Activated CD8-positive, alpha-beta T cell treated with anti-CD3 and anti-CD28 coated beads, Interleukin-2, amount 10 ng/mL, durations not matched to agents 7 days and 5 days (primary cell): Measurements from ENCODE around the gene UMOD. TPM values are rescaled to one million over a fixed set of nuclear protein-coding genes. Genes with fewer than 3 reads are reported as not detected.
"Not testable (repeated sequence)": the region's sequence is repeated elsewhere in the genome, so short reads cannot be mapped to it uniquely, and the experiment has no call there.

Experiments used
- ATAC-seq: fragments of 150-1000 bp; cut with Tn5 transposase; one replicate; pipeline ENCODE4 v1.10.0; 2021; ENCODE audit warnings: moderate library complexity
- CTCF ChIA-PET: fragments of 350-600 bp; sonication (Branson Sonifier 250); formaldehyde crosslinking; loops from one replicate; lab custom pipeline; 2021; ENCODE audit warnings: antibody characterized with exemption; lab: Charles Lee
- POLR2A ChIA-PET: fragments of 350-600 bp; sonication (Branson Sonifier 250); formaldehyde crosslinking; loops from one replicate; lab custom pipeline; 2021; ENCODE audit warnings: antibody characterized with exemption; lab: Charles Lee
- DNase-seq: peaks from one replicate; pipeline ENCODE4 v3.0.0-alpha.2; 2020
- H3K27ac Mint-ChIP-seq: one replicate; pipeline ENCODE4 v1.8.0; 2021; ENCODE audit warnings: mild to moderate bottlenecking, mixed read lengths
- H3K27me3 Mint-ChIP-seq: one replicate; pipeline ENCODE4 v1.8.0; 2021; ENCODE audit warnings: low read depth, mixed read lengths
- H3K36me3 Mint-ChIP-seq: one replicate; pipeline ENCODE4 v1.8.0; 2021; ENCODE audit warnings: low read depth, mixed read lengths
- H3K4me1 Mint-ChIP-seq: one replicate; pipeline ENCODE4 v1.8.0; 2021; ENCODE audit warnings: low read depth, mixed read lengths
- H3K4me3 Mint-ChIP-seq: one replicate; pipeline ENCODE4 v1.8.0; 2021; ENCODE audit warnings: mild to moderate bottlenecking, mixed read lengths
- H3K9me3 Mint-ChIP-seq: one replicate; pipeline ENCODE4 v1.8.0; 2022; ENCODE audit warnings: mixed read lengths; ENCODE audit not compliant: insufficient read depth
- total RNA-seq, 2 experiments: library from RNA; stranded (reverse); gene quantifications; one replicate each; pipeline ENCODE4 v1.2.3, GENCODE V29; 2021

Gene UMOD
- total RNA-seq, 2 experiments from 2014 or later, result not detected

- CTCF ChIA-PET, result no interaction called here
- no peaks in the 10 kb centered on the region for H3K4me1 Mint-ChIP-seq
- H3K27me3 Mint-ChIP-seq, result no peaks in the 10 kb centered on the region
- no peaks in the 10 kb centered on the region for H3K9me3 Mint-ChIP-seq
- H3K4me3 Mint-ChIP-seq, result no peak overlapping the region
- ATAC-seq (no peak), DNase-seq (no peak)
- H3K27ac Mint-ChIP-seq, result no peak overlapping the region
- no peaks in the 10 kb centered on the region for H3K36me3 Mint-ChIP-seq
- POLR2A ChIA-PET, result no interaction called here
These were observed 22.9 kb downstream of the UMOD start for GRCh38 chr16:20329392-20330138.

GRCh38 chr16:20327444-20328041 is 25.0 kb downstream of the UMOD start, which contains the start of gene GP2:
Gene GP2, minus strand, starts transcription at chr16:20327513. Its CDS starts 1,082 bp downstream, at chr16:20326431.
- DNase-seq, result no peak
- no peak within 1 kb of the TSS for H3K27ac Mint-ChIP-seq
- H3K9me3 Mint-ChIP-seq, result no peaks in the 10 kb centered on the region
- no peak within 1 kb of the TSS for H3K4me3 Mint-ChIP-seq
- H3K36me3 Mint-ChIP-seq, result no peaks in the 10 kb centered on the region
- ChIA-PET CTCF (no interaction called here), POLR2A (no interaction called here)
- no peak for ATAC-seq
- no peaks in the 10 kb centered on the region for H3K27me3 Mint-ChIP-seq
- H3K4me1 Mint-ChIP-seq, result no peaks in the 10 kb centered on the region

- no peaks in the 10 kb centered on the region for H3K27me3 Mint-ChIP-seq
These were observed 26.2 kb downstream of the UMOD start for GRCh38 chr16:20326321-20326720.

GRCh38 chr16:20325005-20325404 is 27.5 kb downstream of the UMOD start:
- CTCF ChIA-PET, result no interaction called here
- DNase-seq (no peak), ATAC-seq (no peak)
- Mint-ChIP-seq H3K4me1 (no peaks in the 10 kb centered on the region), H3K4me3 (no peak overlapping the region), H3K9me3 (no peaks in the 10 kb centered on the region), H3K27ac (no peak overlapping the region), H3K36me3 (no peaks in the 10 kb centered on the region), H3K27me3 (no peaks in the 10 kb centered on the region)
- POLR2A ChIA-PET, result no interaction called here

More at GRCh38 chr16:20326321-20326720, 26.2 kb downstream of the UMOD start:
- H3K9me3 Mint-ChIP-seq, result no peaks in the 10 kb centered on the region
- ATAC-seq, result no peak
- H3K4me3 Mint-ChIP-seq, result no peak overlapping the region
- no peak overlapping the region for H3K27ac Mint-ChIP-seq
- ChIA-PET CTCF (no interaction called here), POLR2A (no interaction called here)
- no peak for DNase-seq
- H3K36me3 Mint-ChIP-seq, result no peaks in the 10 kb centered on the region
- H3K4me1 Mint-ChIP-seq, result no peaks in the 10 kb centered on the region

GRCh38 chr16:20323591-20324117 is 28.9 kb downstream of the UMOD start:
- CTCF ChIA-PET, result no interaction called here
- no peaks in the 10 kb centered on the region for H3K36me3 Mint-ChIP-seq
- H3K4me3 Mint-ChIP-seq, result no peak overlapping the region
- H3K9me3 Mint-ChIP-seq, result no peaks in the 10 kb centered on the region
- POLR2A ChIA-PET, result no interaction called here
- ATAC-seq, result no peak
- no peak for DNase-seq
- H3K27me3 Mint-ChIP-seq, result no peaks in the 10 kb centered on the region
- H3K27ac Mint-ChIP-seq, result no peak overlapping the region
- no peaks in the 10 kb centered on the region for H3K4me1 Mint-ChIP-seq

GRCh38 chr16:20322696-20323095 is 29.8 kb downstream of the UMOD start:
- Mint-ChIP-seq H3K9me3 (no peaks in the 10 kb centered on the region), H3K4me3 (no peak overlapping the region), H3K36me3 (no peaks in the 10 kb centered on the region), H3K4me1 (no peaks in the 10 kb centered on the region), H3K27me3 (no peaks in the 10 kb centered on the region), H3K27ac (no peak overlapping the region)
- ChIA-PET CTCF (no interaction called here), POLR2A (no interaction called here)
- no peak for DNase-seq
- no peak for ATAC-seq

GRCh38 chr16:20321671-20322070 is 30.8 kb downstream of the UMOD start:
- Mint-ChIP-seq H3K4me1 (no peaks in the 10 kb centered on the region), H3K36me3 (no peaks in the 10 kb centered on the region), H3K4me3 (no peak overlapping the region), H3K9me3 (no peaks in the 10 kb centered on the region), H3K27ac (no peak overlapping the region), H3K27me3 (no peaks in the 10 kb centered on the region)
- ATAC-seq (no peak), DNase-seq (no peak)
- ChIA-PET POLR2A (no interaction called here), CTCF (no interaction called here)

GRCh38 chr16:20321051-20321450 is 31.5 kb downstream of the UMOD start:
- POLR2A ChIA-PET, H3K4me3 Mint-ChIP-seq, H3K27me3 Mint-ChIP-seq, H3K4me1 Mint-ChIP-seq, H3K36me3 Mint-ChIP-seq, CTCF ChIA-PET, DNase-seq, H3K27ac Mint-ChIP-seq, H3K9me3 Mint-ChIP-seq, ATAC-seq: not testable (repeated sequence)

GRCh38 chr16:20320592-20320991 is 31.9 kb downstream of the UMOD start:
- DNase-seq, result no peak
- Mint-ChIP-seq H3K4me1 (no peaks in the 10 kb centered on the region), H3K27ac (no peak overlapping the region), H3K9me3 (no peaks in the 10 kb centered on the region), H3K36me3 (no peaks in the 10 kb centered on the region), H3K27me3 (no peaks in the 10 kb centered on the region), H3K4me3 (no peak overlapping the region)
- ATAC-seq, result no peak
- POLR2A ChIA-PET, result no interaction called here
- CTCF ChIA-PET, result no interaction called here

- Mint-ChIP-seq H3K9me3 (no peaks in the 10 kb centered on the region), H3K36me3 (no peaks in the 10 kb centered on the region), H3K4me3 (no peak overlapping the region), H3K27me3 (no peaks in the 10 kb centered on the region), H3K4me1 (no peaks in the 10 kb centered on the region), H3K27ac (no peak overlapping the region)
- DNase-seq, result no peak
- POLR2A ChIA-PET, result no interaction called here
- CTCF ChIA-PET, result no interaction called here
- ATAC-seq, result no peak
These were observed 32.3 kb downstream of the UMOD start for GRCh38 chr16:20320178-20320577.

- no peaks in the 10 kb centered on the region for H3K4me1 Mint-ChIP-seq
- no peaks in the 10 kb centered on the region for H3K27me3 Mint-ChIP-seq
- no peak for ATAC-seq
- no peak overlapping the region for H3K27ac Mint-ChIP-seq
- no peak for DNase-seq
- no peaks in the 10 kb centered on the region for H3K36me3 Mint-ChIP-seq
- H3K9me3 Mint-ChIP-seq, result no peaks in the 10 kb centered on the region
- no peak overlapping the region for H3K4me3 Mint-ChIP-seq
- ChIA-PET POLR2A (no interaction called here), CTCF (no interaction called here)
These were observed 33.1 kb downstream of the UMOD start for GRCh38 chr16:20319406-20319805.

GRCh38 chr16:20318437-20318836 is 34.1 kb downstream of the UMOD start:
- Mint-ChIP-seq H3K27ac (no peak overlapping the region), H3K9me3 (no peaks in the 10 kb centered on the region), H3K27me3 (no peaks in the 10 kb centered on the region), H3K36me3 (no peaks in the 10 kb centered on the region), H3K4me3 (no peak overlapping the region), H3K4me1 (no peaks in the 10 kb centered on the region)
- POLR2A ChIA-PET, result no interaction called here
- no peak for DNase-seq
- CTCF ChIA-PET, result no interaction called here
- ATAC-seq, result no peak
